GM21786 (cell line): Measurements from ENCODE around the gene PNPLA8.
"Not testable (repeated sequence)": the region's sequence is repeated elsewhere in the genome, so short reads cannot be mapped to it uniquely, and the experiment has no call there.

Experiments
- ATAC-seq: cut with Tn5 transposase; IDR thresholded peaks from one replicate; pipeline ENCODE4 v1.9.1; 2021; ENCODE audit not compliant: unreplicated experiment

PNPLA8 gene

GRCh38 chr7:108525985-108526767 is at the start of gene PNPLA8:
PNPLA8 (minus strand) TSS chr7:108526135; CDS start chr7:108515491, 10,644 bp downstream.
- peak; percentile 87 for ATAC-seq

- no peak for ATAC-seq
Measured at GRCh38 chr7:108575156-108575555, 49.2 kb upstream of the PNPLA8 start.

- no peak for ATAC-seq
Measured at GRCh38 chr7:108572480-108572879, 46.5 kb upstream of the PNPLA8 start.

- ATAC-seq = peak; percentile 23
Measured at GRCh38 chr7:108570146-108570755, 44.3 kb upstream of the PNPLA8 start.

- peak; percentile 92 for ATAC-seq
Measured at GRCh38 chr7:108569381-108570145, 43.6 kb upstream of the PNPLA8 start, which contains the start of the genes DNAJB9 and THAP5. DNAJB9 (plus strand) TSS chr7:108569874; CDS start chr7:108571727, 1,853 bp downstream. THAP5 (minus strand) TSS chr7:108569706; CDS start chr7:108569569, 137 bp downstream.

- no peak for ATAC-seq
Measured at GRCh38 chr7:108568801-108569380, 43.0 kb upstream of the PNPLA8 start.

GRCh38 chr7:108565987-108566386 is 40.1 kb upstream of the PNPLA8 start:
- no peak for ATAC-seq

- no peak for ATAC-seq
Measured at GRCh38 chr7:108561047-108561619, 35.2 kb upstream of the PNPLA8 start.

GRCh38 chr7:108559253-108559652 is 33.3 kb upstream of the PNPLA8 start:
- no peak for ATAC-seq

- no peak for ATAC-seq
Measured at GRCh38 chr7:108557617-108558016, 31.7 kb upstream of the PNPLA8 start.

GRCh38 chr7:108557191-108557590 is 31.3 kb upstream of the PNPLA8 start:
- no peak for ATAC-seq

GRCh38 chr7:108556665-108557064 is 30.7 kb upstream of the PNPLA8 start:
- not testable (repeated sequence) for ATAC-seq

GRCh38 chr7:108548141-108548896 is 22.4 kb upstream of the PNPLA8 start:
- ATAC-seq = not testable (repeated sequence)

- ATAC-seq = no peak
Measured at GRCh38 chr7:108541478-108541877, 15.5 kb upstream of the PNPLA8 start.

- not testable (repeated sequence) for ATAC-seq
Measured at GRCh38 chr7:108538685-108539084, 12.8 kb upstream of the PNPLA8 start.

GRCh38 chr7:108538236-108538635 is 12.3 kb upstream of the PNPLA8 start:
- ATAC-seq = not testable (repeated sequence)

GRCh38 chr7:108537229-108537628 is 11.3 kb upstream of the PNPLA8 start:
- no peak for ATAC-seq

GRCh38 chr7:108535744-108536143 is 9.8 kb upstream of the PNPLA8 start:
- ATAC-seq = no peak

GRCh38 chr7:108535257-108535656 is 9.3 kb upstream of the PNPLA8 start:
- no peak for ATAC-seq

GRCh38 chr7:108533712-108534111 is 7.8 kb upstream of the PNPLA8 start:
- ATAC-seq = no peak
